Skeletal muscle tissue (tissue), 4 donors: ENCODE measurements around the gene FYB2. TPM values are rescaled to one million over a fixed set of nuclear protein-coding genes. Genes with fewer than 3 reads are reported as not detected.

Experiments
- H3K27ac ChIP-seq: one replicate; pipeline ENCODE4 v1.7.0; 2013; ENCODE audit warnings: mild to moderate bottlenecking, low read depth, low read length, inconsistent platforms
- H3K27me3 ChIP-seq, 3 donors: one replicate each; pipeline ENCODE4 v1.7.0; 2013; ENCODE audit warnings: low read length in 3 of 3; ENCODE audit not compliant: control insufficient read depth in 3 of 3, insufficient read depth in 3 of 3
- H3K36me3 ChIP-seq, 3 donors: one replicate each; pipeline ENCODE4 v1.7.0; 2013; ENCODE audit warnings: low read length in 3 of 3; ENCODE audit not compliant: control insufficient read depth in 3 of 3, insufficient read depth in 3 of 3
- H3K4me1 ChIP-seq, 3 donors: one replicate each; pipeline ENCODE4 v1.7.0; 2013; ENCODE audit warnings: low read length in 3 of 3, mild to moderate bottlenecking in 3 of 3; ENCODE audit not compliant: control insufficient read depth in 3 of 3, insufficient read depth in 3 of 3
- H3K4me3 ChIP-seq, 3 donors: one replicate each; pipeline ENCODE4 v1.7.0; 2013; ENCODE audit warnings: low read length in 3 of 3
- H3K9ac ChIP-seq, 3 donors: one replicate each; pipeline ENCODE4 v1.7.0; 2013; ENCODE audit warnings: low read length in 3 of 3, mild to moderate bottlenecking in 3 of 3, moderate library complexity in 2 of 3, low read depth in 1 of 3
- H3K9me3 ChIP-seq, 3 donors: one replicate each; pipeline ENCODE4 v1.7.0; 2013; ENCODE audit warnings: low read length in 3 of 3; ENCODE audit not compliant: control insufficient read depth in 3 of 3
- total RNA-seq: library from RNA; depleted of rRNA; stranded (reverse); fragments of >200 nt; gene quantifications from one replicate; pipeline ENCODE4 v1.2.3, GENCODE V29; 2014
- donor health status: Osteomylitis.

The FYB2 gene
- total RNA-seq, 1 donor from 2014 or later = not detected

GRCh38 chr1:56852476-56852875 lies 33.3 kb upstream of the FYB2 start:
- no peak overlapping the region for H3K27ac ChIP-seq
- no peaks in the 10 kb centered on the region for H3K4me1 ChIP-seq
- no peak overlapping the region for H3K4me3 ChIP-seq
- no peaks in the 10 kb centered on the region for H3K9me3 ChIP-seq
- no peaks in the 10 kb centered on the region for H3K27me3 ChIP-seq
- no peak overlapping the region for H3K9ac ChIP-seq
- H3K36me3 ChIP-seq = no peaks in the 10 kb centered on the region

GRCh38 chr1:56850922-56851321 lies 31.7 kb upstream of the FYB2 start:
- Histone ChIP-seq H3K4me1 (no peaks in the 10 kb centered on the region), H3K4me3 (no peak overlapping the region)

GRCh38 chr1:56850411-56850810 lies 31.2 kb upstream of the FYB2 start:
- Histone ChIP-seq H3K9me3 (no peaks in the 10 kb centered on the region), H3K36me3 (no peaks in the 10 kb centered on the region), H3K9ac (no peak overlapping the region), H3K4me3 (no peak overlapping the region), H3K27me3 (peaks cover 0 to 3% (median 0%) of the 10 kb centered on the region in 3 donors), H3K4me1 (no peaks in the 10 kb centered on the region), H3K27ac (no peak overlapping the region)

More at GRCh38 chr1:56850922-56851321, 31.7 kb upstream of the FYB2 start:
- Histone ChIP-seq H3K36me3 (no peaks in the 10 kb centered on the region), H3K9me3 (no peaks in the 10 kb centered on the region), H3K9ac (no peak overlapping the region), H3K27me3 (peaks cover 0 to under 1% (median 0%) of the 10 kb centered on the region in 3 donors), H3K27ac (no peak overlapping the region)

GRCh38 chr1:56849750-56850149 lies 30.5 kb upstream of the FYB2 start:
- H3K9me3 ChIP-seq = no peaks in the 10 kb centered on the region
- no peak overlapping the region for H3K9ac ChIP-seq
- no peak overlapping the region for H3K27ac ChIP-seq
- no peaks in the 10 kb centered on the region for H3K4me1 ChIP-seq
- peaks cover 0 to 5% (median 0%) of the 10 kb centered on the region in 3 donors for H3K27me3 ChIP-seq
- no peak overlapping the region for H3K4me3 ChIP-seq
- H3K36me3 ChIP-seq = no peaks in the 10 kb centered on the region

- no peak overlapping the region for H3K4me3 ChIP-seq
- H3K36me3 ChIP-seq = no peaks in the 10 kb centered on the region
- H3K27ac ChIP-seq = no peak overlapping the region
- no peaks in the 10 kb centered on the region for H3K9me3 ChIP-seq
- peaks cover 0 to 6% (median 3%) of the 10 kb centered on the region in 3 donors for H3K27me3 ChIP-seq
- H3K9ac ChIP-seq = no peak overlapping the region
- H3K4me1 ChIP-seq = no peaks in the 10 kb centered on the region
Observed at GRCh38 chr1:56845343-56845742, 26.1 kb upstream of the FYB2 start.

DNA sequence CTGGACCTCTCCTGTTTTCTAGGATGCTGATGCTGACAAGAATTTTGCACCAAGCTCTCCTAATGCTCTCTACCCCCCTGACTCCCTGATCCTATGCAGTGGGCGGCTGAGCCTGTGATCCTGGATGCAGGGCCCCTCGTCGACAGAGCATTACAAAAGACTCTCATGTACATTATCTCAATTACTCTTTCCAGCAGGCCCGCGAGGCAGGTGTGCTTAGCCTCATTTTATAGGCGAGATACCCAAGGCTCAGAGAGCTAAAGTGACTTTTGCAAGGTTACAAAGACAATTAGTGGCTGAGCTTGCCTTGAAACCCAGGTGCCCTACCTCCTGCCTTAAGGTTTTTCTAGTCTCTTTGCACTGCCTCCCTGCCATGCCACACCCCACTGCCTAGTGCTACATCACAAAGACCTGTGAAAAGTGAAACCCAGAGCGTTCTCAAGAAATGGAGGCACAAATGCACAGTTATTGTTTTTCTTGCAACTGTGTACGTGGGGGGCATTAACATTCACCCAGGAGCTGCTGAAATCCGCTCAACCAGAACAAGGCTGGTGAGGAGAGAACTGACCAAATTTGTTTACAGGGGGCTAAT lies 25.4 kb upstream of the FYB2 start:
- H3K9ac ChIP-seq = no peak overlapping the region
- H3K9me3 ChIP-seq = peaks cover 0 to 3% (median 0%) of the 10 kb centered on the region in 3 donors
- no peaks in the 10 kb centered on the region for H3K36me3 ChIP-seq
- peaks cover 0 to 6% (median 3%) of the 10 kb centered on the region in 3 donors for H3K27me3 ChIP-seq
- no peaks in the 10 kb centered on the region for H3K4me1 ChIP-seq
- H3K4me3 ChIP-seq = no peak overlapping the region
- no peak overlapping the region for H3K27ac ChIP-seq

DNA sequence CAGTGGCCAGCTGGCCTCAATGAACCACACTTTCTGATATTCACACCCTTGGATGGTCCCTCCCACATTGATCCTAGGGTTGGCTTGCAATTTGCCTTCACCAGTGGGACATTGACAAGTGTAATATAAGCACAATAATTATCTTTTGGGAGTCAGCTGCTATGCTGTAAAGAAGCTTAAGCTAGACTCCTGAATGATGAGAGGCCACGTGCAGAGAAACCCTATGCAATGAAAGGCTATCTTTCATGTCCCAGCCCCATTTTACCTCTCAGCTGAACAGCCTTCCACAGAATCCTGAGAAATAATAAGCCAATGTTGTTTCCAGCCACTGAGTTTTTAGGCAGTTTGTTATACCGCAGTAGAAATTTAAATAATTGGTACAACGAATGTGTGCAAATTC lies 24.3 kb upstream of the FYB2 start:
- no peaks in the 10 kb centered on the region for H3K4me1 ChIP-seq
- no peak overlapping the region for H3K4me3 ChIP-seq
- no peak overlapping the region for H3K27ac ChIP-seq
- no peaks in the 10 kb centered on the region for H3K36me3 ChIP-seq
- no peak overlapping the region for H3K9ac ChIP-seq
- peaks cover 0 to 3% (median 0%) of the 10 kb centered on the region in 3 donors for H3K9me3 ChIP-seq
- H3K27me3 ChIP-seq = peaks cover 0 to 10% (median 3%) of the 10 kb centered on the region in 3 donors

- H3K27me3 ChIP-seq = peaks cover 0 to 7% (median 3%) of the 10 kb centered on the region in 3 donors
- no peaks in the 10 kb centered on the region for H3K36me3 ChIP-seq
- H3K9me3 ChIP-seq = peaks cover 0 to 3% (median 0%) of the 10 kb centered on the region in 3 donors
- no peak overlapping the region for H3K27ac ChIP-seq
- H3K4me1 ChIP-seq = no peaks in the 10 kb centered on the region
- no peak overlapping the region for H3K9ac ChIP-seq
- H3K4me3 ChIP-seq = no peak overlapping the region
Observed at GRCh38 chr1:56838759-56839158, 19.6 kb upstream of the FYB2 start.

- Histone ChIP-seq H3K27ac (no peak overlapping the region), H3K36me3 (no peaks in the 10 kb centered on the region), H3K4me3 (no peak overlapping the region), H3K9me3 (peaks cover 0 to 3% (median 0%) of the 10 kb centered on the region in 3 donors), H3K4me1 (no peaks in the 10 kb centered on the region), H3K27me3 (peaks cover 0 to 7% (median 3%) of the 10 kb centered on the region in 3 donors), H3K9ac (no peak overlapping the region)
Observed at GRCh38 chr1:56837244-56837939, 18.2 kb upstream of the FYB2 start.

DNA sequence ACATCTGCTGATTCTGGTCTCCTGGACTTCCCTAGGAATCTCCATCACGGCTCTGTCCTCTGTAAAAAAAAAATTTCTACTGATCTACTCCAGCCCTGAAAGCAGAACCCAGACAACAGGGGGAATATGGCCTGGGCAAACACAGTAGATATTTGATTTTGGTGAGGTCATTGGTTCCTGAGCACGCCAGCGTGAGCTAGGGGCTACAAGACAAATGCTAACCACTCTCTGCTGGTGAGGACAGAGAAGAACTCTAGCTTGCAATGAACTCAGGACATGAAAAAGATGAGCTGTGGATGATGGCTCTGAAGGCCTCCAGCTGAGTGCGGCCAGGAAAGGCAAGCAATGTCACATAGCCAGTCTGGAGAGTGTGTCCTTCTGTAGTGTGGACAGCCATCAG lies 17.2 kb upstream of the FYB2 start:
- Histone ChIP-seq H3K36me3 (no peaks in the 10 kb centered on the region), H3K4me3 (no peak overlapping the region), H3K9ac (no peak overlapping the region), H3K27ac (no peak overlapping the region), H3K9me3 (peaks cover 0 to 3% (median 0%) of the 10 kb centered on the region in 3 donors), H3K27me3 (peaks cover 2 to 7% (median 2%) of the 10 kb centered on the region in 3 donors), H3K4me1 (no peaks in the 10 kb centered on the region)
